Measurements from ENCODE around the gene GALNT2.

Gene GALNT2

DNA sequence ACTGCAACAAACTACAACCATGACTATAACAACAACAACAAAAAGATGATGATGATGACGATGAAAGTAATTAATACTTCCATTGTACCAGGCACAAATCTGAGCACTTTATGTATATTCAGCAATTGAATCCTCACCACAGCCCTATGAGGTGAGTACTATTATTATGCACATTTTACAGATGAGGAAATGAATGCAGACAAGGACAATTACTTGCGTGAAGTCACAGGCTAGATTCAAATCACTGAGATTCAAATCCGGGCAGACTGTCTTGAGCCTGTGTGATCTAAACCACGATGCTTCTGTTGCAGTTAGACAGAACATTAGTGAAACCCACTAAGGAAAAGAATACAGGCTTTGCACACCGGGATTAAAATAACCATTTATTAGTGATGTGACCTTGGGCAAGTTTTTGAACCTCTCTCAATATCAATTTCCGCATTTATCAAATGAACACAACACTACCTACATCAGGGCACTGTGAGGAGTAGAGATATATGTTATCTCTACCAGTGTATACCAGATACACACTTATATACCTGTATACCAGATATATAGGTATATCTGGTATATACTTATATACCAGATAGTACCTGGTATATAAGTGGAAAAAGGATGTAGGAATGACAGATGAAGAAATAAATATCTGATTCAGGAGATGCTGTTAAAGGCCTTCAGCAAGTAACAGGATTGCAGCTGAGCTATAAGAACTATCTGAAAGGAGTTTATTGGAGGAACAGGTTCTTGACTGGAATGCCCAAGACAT lies 34.3 kb upstream of the GALNT2 start:
- Histone ChIP-seq H3K27ac (ENCODE audit: low read depth, low read length) (no peak overlapping the region), H3K4me3 (ENCODE audit: low read depth in 1 of 2, low read length in 2 of 2) (no peak overlapping the region), H3K27me3 (ENCODE audit: control insufficient read depth in 1 of 2, insufficient read depth in 2 of 2, low read length in 2 of 2) (no peaks in the 10 kb centered on the region), H3K36me3 (ENCODE audit: insufficient read depth, low read length) (no peaks in the 10 kb centered on the region), H3K9ac (ENCODE audit: low read length) (no peak overlapping the region), H3K9me3 (ENCODE audit: low read length) (peaks cover 5% of the 10 kb centered on the region), H3K4me1 (ENCODE audit: insufficient read depth, low read length) (no peaks in the 10 kb centered on the region)

DNA sequence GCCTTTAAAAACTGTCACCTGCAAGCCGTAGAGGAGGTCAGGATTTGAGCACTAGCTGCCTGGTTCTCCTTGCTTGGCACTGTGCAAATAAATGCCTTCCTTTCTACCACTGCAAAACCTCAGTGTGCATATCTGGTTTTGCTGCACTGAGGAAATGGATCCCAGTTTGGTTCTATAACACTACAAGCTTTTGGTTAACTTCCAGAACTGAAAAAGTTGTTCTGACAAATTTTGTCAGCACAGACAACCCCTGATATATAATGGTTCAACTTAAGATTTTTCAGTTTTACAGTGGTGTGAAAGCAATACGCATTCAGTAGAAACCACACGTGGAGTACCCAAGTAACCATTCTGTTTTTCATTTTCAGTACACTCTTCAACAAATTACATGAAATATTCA lies 29.8 kb upstream of the GALNT2 start:
- no peak overlapping the region for H3K9ac ChIP-seq (ENCODE audit: low read length)
- peaks cover 5% of the 10 kb centered on the region for H3K9me3 ChIP-seq (ENCODE audit: low read length)
- H3K4me3 ChIP-seq (ENCODE audit: low read depth in 1 of 2, low read length in 2 of 2) = no peak overlapping the region
- no peaks in the 10 kb centered on the region for H3K27me3 ChIP-seq (ENCODE audit: control insufficient read depth in 1 of 2, insufficient read depth in 2 of 2, low read length in 2 of 2)
- H3K27ac ChIP-seq (ENCODE audit: low read depth, low read length) = no peak overlapping the region
- H3K4me1 ChIP-seq (ENCODE audit: insufficient read depth, low read length) = no peaks in the 10 kb centered on the region
- H3K36me3 ChIP-seq (ENCODE audit: insufficient read depth, low read length) = no peaks in the 10 kb centered on the region

- no peak overlapping the region for H3K9ac ChIP-seq (ENCODE audit: low read length)
- no peaks in the 10 kb centered on the region for H3K4me1 ChIP-seq (ENCODE audit: insufficient read depth, low read length)
- H3K4me3 ChIP-seq (ENCODE audit: low read depth in 1 of 2, low read length in 2 of 2) = no peak overlapping the region
- H3K27ac ChIP-seq (ENCODE audit: low read depth, low read length) = no peak overlapping the region
- H3K27me3 ChIP-seq (ENCODE audit: control insufficient read depth in 1 of 2, insufficient read depth in 2 of 2, low read length in 2 of 2) = no peaks in the 10 kb centered on the region
- peaks cover 5% of the 10 kb centered on the region for H3K9me3 ChIP-seq (ENCODE audit: low read length)
- no peaks in the 10 kb centered on the region for H3K36me3 ChIP-seq (ENCODE audit: insufficient read depth, low read length)
Measured at GRCh38 chr1:230040440-230040839, 26.6 kb upstream of the GALNT2 start.

GRCh38 chr1:230043081-230043480 lies 24.0 kb upstream of the GALNT2 start:
- no peak overlapping the region for H3K27ac ChIP-seq (ENCODE audit: low read depth, low read length)
- H3K9me3 ChIP-seq (ENCODE audit: low read length) = no peaks in the 10 kb centered on the region
- H3K36me3 ChIP-seq (ENCODE audit: insufficient read depth, low read length) = no peaks in the 10 kb centered on the region
- H3K27me3 ChIP-seq (ENCODE audit: control insufficient read depth in 1 of 2, insufficient read depth in 2 of 2, low read length in 2 of 2) = no peaks in the 10 kb centered on the region
- no peak overlapping the region for H3K4me3 ChIP-seq (ENCODE audit: low read depth in 1 of 2, low read length in 2 of 2)
- H3K4me1 ChIP-seq (ENCODE audit: insufficient read depth, low read length) = no peaks in the 10 kb centered on the region
- no peak overlapping the region for H3K9ac ChIP-seq (ENCODE audit: low read length)

GRCh38 chr1:230044729-230045128 lies 22.3 kb upstream of the GALNT2 start:
- Histone ChIP-seq H3K9me3 (ENCODE audit: low read length) (no peaks in the 10 kb centered on the region), H3K4me3 (ENCODE audit: low read depth in 1 of 2, low read length in 2 of 2) (no peak overlapping the region)

GRCh38 chr1:230047114-230047865 lies 19.7 kb upstream of the GALNT2 start:
- Histone ChIP-seq H3K36me3 (ENCODE audit: insufficient read depth, low read length) (no peaks in the 10 kb centered on the region), H3K9ac (ENCODE audit: low read length) (no peak overlapping the region), H3K27me3 (ENCODE audit: control insufficient read depth in 1 of 2, insufficient read depth in 2 of 2, low read length in 2 of 2) (no peaks in the 10 kb centered on the region), H3K4me1 (ENCODE audit: insufficient read depth, low read length) (no peaks in the 10 kb centered on the region), H3K9me3 (ENCODE audit: low read length) (no peaks in the 10 kb centered on the region), H3K27ac (ENCODE audit: low read depth, low read length) (no peak overlapping the region), H3K4me3 (ENCODE audit: low read depth in 1 of 2, low read length in 2 of 2) (no peak overlapping the region)

More at GRCh38 chr1:230044729-230045128, 22.3 kb upstream of the GALNT2 start:
- Histone ChIP-seq H3K27ac (ENCODE audit: low read depth, low read length) (no peak overlapping the region), H3K4me1 (ENCODE audit: insufficient read depth, low read length) (no peaks in the 10 kb centered on the region), H3K27me3 (ENCODE audit: control insufficient read depth in 1 of 2, insufficient read depth in 2 of 2, low read length in 2 of 2) (no peaks in the 10 kb centered on the region), H3K36me3 (ENCODE audit: insufficient read depth, low read length) (no peaks in the 10 kb centered on the region), H3K9ac (ENCODE audit: low read length) (no peak overlapping the region)

DNA sequence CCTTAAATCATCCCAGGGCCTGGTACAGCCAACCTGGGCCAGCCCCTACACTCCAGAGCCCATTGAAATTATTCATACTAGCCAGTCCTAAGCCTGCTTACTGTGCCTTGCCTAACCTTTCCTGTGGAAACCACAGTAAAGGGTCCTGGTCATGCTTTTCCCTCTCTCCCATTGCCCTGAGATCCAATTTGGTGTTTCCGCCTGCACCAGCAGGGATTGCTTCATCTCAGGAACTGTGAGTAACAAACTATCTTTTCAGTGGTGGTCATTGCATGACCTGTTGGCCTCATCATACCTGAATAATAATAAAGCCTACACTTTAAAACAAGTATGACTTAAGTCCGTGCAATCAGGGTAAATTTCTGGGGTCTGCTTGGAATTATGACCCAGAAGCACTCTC lies 18.7 kb upstream of the GALNT2 start:
- H3K27ac ChIP-seq (ENCODE audit: low read depth, low read length) = no peak overlapping the region
- no peaks in the 10 kb centered on the region for H3K27me3 ChIP-seq (ENCODE audit: control insufficient read depth in 1 of 2, insufficient read depth in 2 of 2, low read length in 2 of 2)
- no peak overlapping the region for H3K4me3 ChIP-seq (ENCODE audit: low read depth in 1 of 2, low read length in 2 of 2)
- no peaks in the 10 kb centered on the region for H3K36me3 ChIP-seq (ENCODE audit: insufficient read depth, low read length)
- H3K9me3 ChIP-seq (ENCODE audit: low read length) = no peaks in the 10 kb centered on the region
- no peak overlapping the region for H3K9ac ChIP-seq (ENCODE audit: low read length)
- no peaks in the 10 kb centered on the region for H3K4me1 ChIP-seq (ENCODE audit: insufficient read depth, low read length)

DNA sequence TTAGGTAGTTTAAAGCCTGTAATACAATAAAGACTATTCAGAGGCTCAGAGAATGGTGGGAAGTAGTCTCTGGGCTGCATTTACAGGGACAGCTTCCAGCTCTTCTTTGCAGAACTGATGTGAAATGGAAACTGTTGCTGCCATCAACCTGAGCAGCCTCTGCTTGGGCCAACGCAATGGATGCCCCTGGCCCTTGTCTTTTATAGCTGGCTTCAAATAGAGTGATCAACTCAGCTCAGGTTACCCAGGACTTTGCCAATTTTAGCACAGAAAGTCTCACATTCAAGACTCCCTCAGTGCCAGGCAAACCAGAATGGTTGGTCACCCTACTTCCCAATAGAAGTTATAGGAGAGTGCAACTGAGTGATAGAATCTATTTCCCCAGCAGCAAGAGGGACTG lies 18.1 kb upstream of the GALNT2 start:
- H3K27me3 ChIP-seq (ENCODE audit: control insufficient read depth in 1 of 2, insufficient read depth in 2 of 2, low read length in 2 of 2) = no peaks in the 10 kb centered on the region
- H3K9ac ChIP-seq (ENCODE audit: low read length) = no peak overlapping the region
- H3K4me3 ChIP-seq (ENCODE audit: low read depth in 1 of 2, low read length in 2 of 2) = no peak overlapping the region
- no peaks in the 10 kb centered on the region for H3K9me3 ChIP-seq (ENCODE audit: low read length)
- H3K27ac ChIP-seq (ENCODE audit: low read depth, low read length) = no peak overlapping the region
- no peaks in the 10 kb centered on the region for H3K4me1 ChIP-seq (ENCODE audit: insufficient read depth, low read length)
- H3K36me3 ChIP-seq (ENCODE audit: insufficient read depth, low read length) = no peaks in the 10 kb centered on the region

DNA sequence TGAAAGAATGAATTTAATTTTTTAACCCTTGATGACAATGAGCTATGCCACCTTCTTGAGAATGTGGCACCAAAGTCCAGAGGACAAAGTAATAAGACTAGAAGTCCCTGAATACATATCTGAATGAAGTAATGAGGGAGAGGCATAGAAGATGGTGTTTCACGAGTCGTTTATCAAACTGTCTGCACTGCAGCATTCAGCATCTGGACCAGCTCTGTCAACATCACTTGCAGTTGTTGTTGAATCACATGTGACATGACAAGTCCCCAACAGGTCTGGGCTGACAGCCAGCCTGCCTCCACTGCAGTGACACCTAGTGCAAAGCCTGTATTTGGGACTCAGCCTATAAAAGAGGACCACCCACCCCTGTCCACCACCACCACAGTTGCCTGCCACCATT lies 17.3 kb upstream of the GALNT2 start:
- H3K27me3 ChIP-seq (ENCODE audit: control insufficient read depth in 1 of 2, insufficient read depth in 2 of 2, low read length in 2 of 2) = no peaks in the 10 kb centered on the region
- no peak overlapping the region for H3K27ac ChIP-seq (ENCODE audit: low read depth, low read length)
- no peaks in the 10 kb centered on the region for H3K4me1 ChIP-seq (ENCODE audit: insufficient read depth, low read length)
- no peak overlapping the region for H3K9ac ChIP-seq (ENCODE audit: low read length)
- no peak overlapping the region for H3K4me3 ChIP-seq (ENCODE audit: low read depth in 1 of 2, low read length in 2 of 2)
- no peaks in the 10 kb centered on the region for H3K9me3 ChIP-seq (ENCODE audit: low read length)
- H3K36me3 ChIP-seq (ENCODE audit: insufficient read depth, low read length) = no peaks in the 10 kb centered on the region

GRCh38 chr1:230050973-230051735 lies 15.9 kb upstream of the GALNT2 start:
- Histone ChIP-seq H3K9ac (ENCODE audit: low read length) (no peak overlapping the region), H3K27ac (ENCODE audit: low read depth, low read length) (no peak overlapping the region), H3K36me3 (ENCODE audit: insufficient read depth, low read length) (no peaks in the 10 kb centered on the region), H3K27me3 (ENCODE audit: control insufficient read depth in 1 of 2, insufficient read depth in 2 of 2, low read length in 2 of 2) (no peaks in the 10 kb centered on the region), H3K4me1 (ENCODE audit: insufficient read depth, low read length) (no peaks in the 10 kb centered on the region), H3K9me3 (ENCODE audit: low read length) (no peaks in the 10 kb centered on the region), H3K4me3 (ENCODE audit: low read depth in 1 of 2, low read length in 2 of 2) (no peak overlapping the region)

GRCh38 chr1:230052018-230052417 lies 15.0 kb upstream of the GALNT2 start:
- Histone ChIP-seq H3K9ac (ENCODE audit: low read length) (no peak overlapping the region), H3K4me1 (ENCODE audit: insufficient read depth, low read length) (no peaks in the 10 kb centered on the region), H3K27me3 (ENCODE audit: control insufficient read depth in 1 of 2, insufficient read depth in 2 of 2, low read length in 2 of 2) (no peaks in the 10 kb centered on the region), H3K9me3 (ENCODE audit: low read length) (no peaks in the 10 kb centered on the region), H3K27ac (ENCODE audit: low read depth, low read length) (no peak overlapping the region), H3K36me3 (ENCODE audit: insufficient read depth, low read length) (no peaks in the 10 kb centered on the region), H3K4me3 (ENCODE audit: low read depth in 1 of 2, low read length in 2 of 2) (no peak overlapping the region)
